ENCODE measurements around the gene CLPTM1L.
"Not testable (repeated sequence)": the region's sequence is repeated elsewhere in the genome, so short reads cannot be mapped to it uniquely, and the experiment has no call there.

The CLPTM1L gene

DNA sequence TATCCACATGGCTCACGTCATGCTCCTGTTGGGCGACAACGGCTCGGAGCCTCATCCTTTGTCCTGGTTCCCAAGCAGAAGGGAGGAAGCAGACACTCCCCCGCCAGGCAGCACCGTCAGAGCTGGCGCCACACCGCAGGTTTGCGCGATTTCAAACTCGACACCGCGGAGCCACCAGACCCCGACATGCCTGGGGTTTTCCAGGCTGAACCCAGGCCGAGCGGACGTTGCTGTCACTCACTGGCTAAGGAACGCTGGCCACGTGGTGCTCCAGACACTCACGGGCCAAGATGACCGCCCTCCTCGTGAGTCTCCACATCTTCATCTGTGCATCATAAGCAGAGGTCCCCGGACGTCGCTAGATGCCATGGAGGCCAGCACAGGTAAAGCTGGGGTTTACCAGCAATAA is 59.0 kb downstream of the CLPTM1L start:
- no peak for DNase-seq

DNA sequence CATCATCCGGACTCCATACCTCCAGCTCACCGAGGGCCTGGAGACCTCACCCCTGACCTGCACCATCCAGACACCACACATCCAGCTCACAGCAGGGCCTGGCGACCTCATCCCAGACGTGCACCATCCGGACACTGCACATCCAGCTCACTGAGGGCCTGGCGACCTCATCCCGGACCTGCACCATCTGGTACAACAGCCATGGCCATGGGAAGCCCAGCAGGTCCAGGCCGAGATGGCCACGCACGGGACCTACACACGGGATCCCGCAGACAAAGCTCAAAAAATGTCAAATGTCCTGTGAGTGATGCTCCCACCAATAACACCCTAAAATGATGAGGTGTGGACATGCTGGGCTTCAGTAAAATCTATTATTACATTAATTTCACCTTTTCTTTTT is 59.8 kb downstream of the CLPTM1L start:
- no peak for DNase-seq

DNA sequence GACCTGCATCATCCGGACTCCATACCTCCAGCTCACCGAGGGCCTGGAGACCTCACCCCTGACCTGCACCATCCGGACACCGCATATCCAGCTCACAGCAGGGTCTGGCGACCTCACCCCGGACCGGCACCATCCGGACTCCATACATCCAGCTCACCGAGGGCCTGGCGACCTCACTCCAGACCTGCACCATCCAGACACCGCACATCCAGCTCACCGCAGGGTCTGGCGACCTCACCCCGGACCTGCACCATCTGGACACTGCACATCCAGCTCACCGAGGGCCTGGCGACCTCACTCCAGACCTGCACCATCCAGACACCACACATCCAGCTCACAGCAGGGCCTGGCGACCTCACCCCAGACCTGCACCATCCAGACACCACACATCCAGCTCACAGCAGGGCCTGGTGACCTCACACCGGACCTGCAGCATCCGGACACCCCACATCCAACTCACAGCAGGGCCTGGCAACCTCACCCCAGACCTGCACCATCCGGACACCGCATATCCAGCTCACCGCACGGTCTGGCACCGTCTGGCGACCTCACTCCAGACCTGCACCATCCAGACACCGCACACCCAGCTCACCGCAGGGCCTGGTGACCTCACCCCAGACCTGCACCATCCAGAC is 60.4 kb downstream of the CLPTM1L start:
- DNase-seq = not testable (repeated sequence)

DNA sequence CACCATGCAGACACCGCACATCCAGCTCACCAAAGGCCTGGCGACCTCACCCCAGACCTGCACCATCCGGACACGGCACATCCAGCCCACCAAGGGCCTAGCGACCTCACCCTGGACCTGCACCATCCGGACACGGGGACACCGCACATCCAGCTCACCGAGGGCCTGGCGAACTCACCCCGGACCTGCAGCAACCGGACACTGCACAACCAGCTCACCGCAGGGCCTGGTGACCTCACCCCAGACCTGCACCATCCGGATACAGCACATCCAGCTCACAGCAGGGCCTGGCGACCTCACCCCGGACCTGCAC is 61.2 kb downstream of the CLPTM1L start:
- not testable (repeated sequence) for DNase-seq

DNA sequence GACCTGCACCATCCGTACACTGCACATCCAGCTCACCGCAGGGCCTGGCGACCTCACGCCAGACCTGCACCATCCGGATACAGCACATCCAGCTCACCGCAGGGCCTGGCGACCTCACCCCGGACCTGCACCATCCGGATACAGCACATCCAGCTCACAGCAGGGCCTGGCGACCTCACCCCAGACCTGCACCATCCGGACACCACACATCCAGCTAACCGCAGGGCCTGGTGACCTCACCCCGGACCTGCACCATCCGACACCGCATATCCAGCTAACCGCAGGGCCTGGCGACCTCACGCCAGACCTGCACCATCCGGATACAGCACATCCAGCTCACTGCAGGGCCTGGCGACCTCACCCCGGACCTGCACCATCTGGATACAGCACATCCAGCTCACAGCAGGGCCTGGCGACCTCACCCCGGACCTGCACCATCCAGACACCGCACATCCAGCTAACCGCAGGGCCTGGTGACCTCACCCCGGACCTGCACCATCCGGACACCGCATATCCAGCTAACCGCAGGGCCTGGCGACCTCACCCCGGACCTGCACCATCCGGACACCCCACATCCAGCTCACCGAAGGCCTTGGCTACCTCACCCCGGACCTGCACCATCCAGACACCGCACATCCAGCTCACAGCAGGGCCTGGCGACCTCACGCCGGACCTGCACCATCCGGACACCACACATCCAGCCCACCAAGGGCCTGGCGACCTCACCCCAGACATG is 61.7 kb downstream of the CLPTM1L start:
- not testable (repeated sequence) for DNase-seq

DNA sequence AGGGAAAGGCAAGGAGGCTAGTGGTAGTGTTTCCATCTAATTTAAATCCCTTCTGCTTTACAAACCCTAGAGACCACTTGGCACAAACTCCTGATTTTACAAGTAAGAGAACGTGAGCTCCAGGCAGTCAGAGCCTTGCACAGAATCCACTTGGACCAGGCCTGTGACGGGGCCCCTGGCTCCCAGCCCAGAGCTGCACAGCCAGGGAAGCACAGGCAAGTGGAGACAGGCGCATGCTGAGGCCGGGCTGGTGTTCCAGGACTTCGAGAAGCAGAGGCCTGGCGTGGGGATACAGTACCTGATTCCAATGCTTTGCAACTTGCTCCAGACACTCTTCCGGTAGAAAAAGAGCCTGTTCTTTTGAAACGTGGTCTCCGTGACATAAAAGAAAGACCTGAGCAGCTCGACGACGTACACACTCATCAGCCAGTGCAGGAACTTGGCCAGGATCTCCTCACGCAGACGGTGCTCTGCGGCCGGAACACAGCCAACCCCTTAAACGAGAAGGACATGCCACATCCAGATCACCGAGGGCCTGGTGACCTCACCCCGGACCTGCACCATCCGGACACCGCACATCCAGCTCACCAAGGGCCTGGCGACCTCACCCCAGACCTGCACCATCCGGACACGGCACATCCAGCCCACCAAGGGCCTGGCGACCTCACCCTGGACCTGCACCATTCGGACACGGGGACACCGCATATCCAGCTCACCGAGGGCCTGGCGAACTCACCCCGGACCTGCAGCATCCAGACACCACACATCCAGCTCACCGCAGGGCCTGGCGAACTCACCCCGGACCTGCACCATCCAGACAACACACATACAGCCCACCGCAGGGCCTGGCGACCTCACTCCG is 62.5 kb downstream of the CLPTM1L start:
- DNase-seq = no peak

DNA sequence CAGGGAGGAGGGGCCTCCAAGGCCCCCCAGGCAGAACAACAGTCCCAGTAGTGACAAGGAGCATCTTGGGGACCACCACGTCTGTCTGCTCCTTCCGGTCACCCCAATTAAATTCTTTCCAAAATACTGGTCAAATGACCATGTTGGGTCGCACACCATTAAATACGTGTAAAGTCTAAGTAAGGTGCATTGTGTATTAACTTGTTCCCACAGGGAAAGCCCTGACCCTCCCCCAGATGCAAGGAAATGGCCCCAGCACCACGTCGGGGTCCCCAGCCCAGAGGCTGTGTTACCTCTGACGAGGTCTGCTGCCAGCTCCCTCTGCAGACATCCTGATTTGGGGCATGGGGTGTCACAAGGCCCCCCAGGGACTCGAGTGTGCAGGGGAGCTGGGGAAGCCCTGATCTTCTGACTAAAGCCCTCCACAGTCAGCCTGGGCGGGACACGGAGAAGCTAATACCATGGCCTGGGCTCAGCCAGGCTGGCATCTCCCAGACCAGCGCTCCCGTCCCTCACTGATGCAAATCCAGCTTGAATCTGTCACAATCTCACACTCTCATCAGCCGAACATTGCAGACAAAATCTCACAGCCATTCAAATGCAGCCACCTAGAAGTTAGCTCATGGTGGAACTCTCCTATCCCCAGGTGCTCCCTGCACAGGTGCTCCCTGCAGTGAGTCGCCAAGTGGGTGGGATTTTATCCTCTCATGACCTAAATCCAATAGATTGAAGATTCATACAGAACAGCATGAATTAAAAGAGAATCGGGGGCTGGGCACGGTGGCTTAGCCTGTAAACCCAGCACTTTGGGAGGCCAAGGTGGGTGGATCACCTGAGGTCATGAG is 63.6 kb downstream of the CLPTM1L start:
- DNase-seq = no peak

DNA sequence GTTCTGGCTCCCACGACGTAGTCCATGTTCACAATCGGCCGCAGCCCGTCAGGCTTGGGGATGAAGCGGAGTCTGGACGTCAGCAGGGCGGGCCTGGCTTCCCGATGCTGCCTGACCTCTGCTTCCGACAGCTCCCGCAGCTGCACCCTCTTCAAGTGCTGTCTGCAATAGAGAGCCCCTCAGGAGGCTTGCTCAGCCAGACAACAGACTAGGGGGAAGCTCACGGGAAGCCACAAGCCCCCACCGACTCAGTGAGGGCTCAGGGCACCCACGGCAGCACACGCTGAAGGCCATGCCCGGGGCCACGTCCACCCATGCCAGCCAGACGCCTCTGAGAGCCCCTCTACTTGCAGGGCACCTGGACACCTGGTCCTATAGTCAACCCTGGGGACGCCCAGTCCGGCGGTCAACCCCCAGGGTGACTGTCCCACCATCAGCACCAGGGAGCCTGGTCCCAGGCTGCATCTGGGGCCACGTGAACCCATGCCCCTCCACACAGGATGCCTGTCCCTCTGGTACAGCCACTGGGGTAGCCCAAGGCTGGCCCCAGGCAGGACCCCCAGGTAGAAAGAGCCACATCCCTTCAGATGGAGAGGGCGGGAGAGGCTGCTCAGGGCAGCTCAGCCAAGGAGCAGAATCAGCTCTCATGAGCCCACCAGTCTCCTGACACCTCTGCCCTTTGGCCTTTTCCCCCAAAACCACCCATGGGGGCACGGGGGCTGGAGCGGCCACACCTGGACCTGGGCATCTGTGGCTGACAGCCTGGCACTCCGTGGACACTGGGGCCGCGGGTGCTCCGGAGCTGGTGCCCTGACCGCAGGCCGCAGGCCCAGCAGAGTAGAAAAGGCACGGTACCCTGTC is 64.5 kb downstream of the CLPTM1L start:
- no peak for DNase-seq

DNA sequence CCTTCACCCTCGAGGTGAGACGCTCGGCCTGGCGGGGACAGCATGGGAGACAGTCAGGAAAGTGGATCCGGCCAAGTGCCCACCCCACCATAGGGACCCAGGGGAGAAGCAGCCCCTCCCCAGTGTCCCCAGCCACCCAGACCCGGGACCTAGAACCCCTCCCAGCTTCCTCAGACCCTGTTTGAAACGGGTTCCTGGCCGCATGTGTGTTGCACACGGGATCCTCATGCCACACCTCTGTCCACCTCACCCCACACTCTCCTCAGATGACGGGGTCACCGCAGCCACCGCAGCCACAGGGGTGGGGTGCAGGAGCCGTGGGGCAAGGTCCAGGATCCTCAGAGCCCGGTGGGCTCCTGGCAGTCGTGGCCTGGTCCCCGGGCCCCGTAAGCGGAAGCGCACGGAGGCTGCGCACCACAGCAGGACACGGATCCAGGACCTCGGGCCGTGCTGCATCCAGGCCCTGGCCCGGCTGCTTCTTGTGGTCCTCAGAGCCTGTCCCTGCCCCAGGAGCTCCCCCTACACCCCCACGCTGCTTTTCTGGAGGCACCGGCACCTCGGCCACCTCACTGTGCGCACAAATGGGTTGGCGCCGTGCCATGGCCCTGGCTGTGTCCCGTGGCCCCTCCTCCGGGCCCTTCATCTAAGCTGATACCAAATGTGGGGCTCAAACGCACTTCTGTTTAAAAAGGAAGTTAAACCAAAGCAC is 65.3 kb downstream of the CLPTM1L start:
- no peak for DNase-seq

DNA sequence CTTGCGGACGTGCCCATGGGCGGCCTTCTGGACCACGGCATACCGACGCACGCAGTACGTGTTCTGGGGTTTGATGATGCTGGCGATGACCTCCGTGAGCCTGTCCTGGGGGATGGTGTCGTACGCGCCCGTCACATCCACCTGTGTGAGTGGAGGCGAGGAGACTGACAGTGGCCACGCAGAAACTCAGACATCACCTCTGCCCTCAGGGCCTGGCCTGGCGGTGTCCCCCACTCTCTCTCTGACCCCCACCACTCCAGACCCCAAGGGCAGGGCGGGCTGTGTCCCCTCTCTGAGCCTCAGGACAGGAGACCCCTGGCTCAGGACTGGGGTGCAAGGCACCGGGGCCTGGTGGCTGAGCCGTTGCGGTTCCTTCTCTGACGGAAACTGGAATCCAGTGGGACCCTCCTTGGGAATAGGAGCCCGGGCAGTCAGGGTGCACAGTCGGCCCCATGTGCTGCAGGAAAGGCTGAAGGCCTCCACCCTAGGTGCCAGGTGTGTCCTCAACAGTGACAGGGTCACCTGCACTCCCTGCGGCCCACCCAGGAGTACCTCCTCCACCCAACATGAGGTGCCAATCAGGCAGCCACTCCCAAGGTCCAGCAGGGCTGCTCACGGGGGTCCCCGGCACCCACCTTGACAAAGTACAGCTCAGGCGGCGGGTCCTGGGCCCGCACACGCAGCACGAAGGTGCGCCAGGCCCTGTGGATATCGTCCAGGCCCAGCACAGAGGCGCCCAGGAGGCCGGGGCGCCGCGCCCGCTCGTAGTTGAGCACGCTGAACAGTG is 66.0 kb downstream of the CLPTM1L start:
- no peak for DNase-seq

DNA sequence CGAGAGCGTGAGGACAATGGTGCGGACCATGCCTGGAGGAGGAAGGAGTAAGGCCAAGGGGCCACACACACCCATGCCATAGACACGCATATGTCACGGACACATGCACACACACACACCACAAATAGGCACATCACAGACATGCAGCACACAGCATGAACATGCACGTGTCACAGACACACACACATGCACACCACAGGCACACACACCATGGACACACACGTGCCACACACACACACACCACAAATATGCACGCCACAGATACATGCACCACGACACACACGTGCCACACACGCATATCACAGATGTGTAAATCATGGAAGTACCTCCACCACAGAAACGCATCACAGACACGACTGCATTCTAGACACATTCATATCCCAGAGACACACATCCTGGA is 66.7 kb downstream of the CLPTM1L start:
- DNase-seq = no peak

DNA sequence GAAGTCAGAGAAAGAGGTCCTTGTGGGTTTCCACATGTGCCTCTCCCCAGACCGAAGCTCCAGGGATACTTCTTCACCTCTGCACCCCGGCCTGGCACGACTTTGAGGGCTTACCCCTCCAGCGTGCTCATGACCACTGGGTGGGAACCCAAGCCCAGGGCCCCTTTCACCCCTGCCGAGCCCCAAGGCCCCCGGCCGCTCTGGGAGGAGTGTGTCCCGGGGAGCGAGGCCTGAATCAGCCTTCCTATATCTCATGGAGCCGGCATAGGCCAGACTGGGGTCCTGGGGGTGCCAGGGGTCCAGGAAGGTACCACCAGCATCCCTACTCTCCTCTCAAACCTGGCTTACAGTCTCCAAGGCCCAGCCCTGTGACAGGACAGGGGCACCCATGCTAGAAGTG is 67.1 kb downstream of the CLPTM1L start:
- no peak for DNase-seq

DNA sequence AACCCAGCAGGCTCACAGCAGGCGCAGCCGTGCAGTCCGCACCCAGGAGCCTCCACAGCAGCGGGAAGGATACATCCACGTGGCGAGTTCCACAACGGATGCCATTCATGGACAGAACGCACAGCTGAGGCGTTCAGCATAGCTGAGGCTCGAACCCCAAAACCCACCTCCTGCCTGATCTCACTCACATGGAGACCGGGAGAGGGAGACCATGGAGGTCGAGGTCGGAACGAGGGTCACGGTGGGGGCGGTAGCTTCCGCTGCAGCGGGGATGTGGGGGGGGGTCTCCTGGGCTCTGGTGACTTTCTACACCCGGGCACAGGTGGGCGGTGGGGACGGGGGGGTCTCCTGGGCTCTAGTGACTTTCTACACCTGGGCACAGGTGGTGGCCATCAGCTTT is 67.6 kb downstream of the CLPTM1L start:
- no peak for DNase-seq

DNA sequence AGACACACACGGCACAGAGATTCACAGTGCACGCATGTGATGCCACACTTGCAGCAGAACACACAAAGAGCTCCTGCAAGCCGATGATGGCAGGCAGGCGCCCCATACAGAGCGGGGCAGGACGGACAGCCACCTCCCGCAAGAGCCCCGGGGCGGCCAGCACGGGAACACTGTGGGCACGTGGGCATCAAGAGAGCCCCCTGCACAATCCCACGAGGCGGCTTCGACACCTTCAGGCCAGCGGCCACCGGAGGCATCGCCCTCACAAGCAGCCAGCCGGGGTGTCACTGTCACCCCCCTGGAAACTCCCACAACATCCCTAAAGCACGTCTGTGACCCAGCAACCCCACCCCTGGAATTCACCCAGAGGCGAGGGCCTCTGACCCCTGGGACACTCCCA is 68.0 kb downstream of the CLPTM1L start:
- DNase-seq = no peak

DNA sequence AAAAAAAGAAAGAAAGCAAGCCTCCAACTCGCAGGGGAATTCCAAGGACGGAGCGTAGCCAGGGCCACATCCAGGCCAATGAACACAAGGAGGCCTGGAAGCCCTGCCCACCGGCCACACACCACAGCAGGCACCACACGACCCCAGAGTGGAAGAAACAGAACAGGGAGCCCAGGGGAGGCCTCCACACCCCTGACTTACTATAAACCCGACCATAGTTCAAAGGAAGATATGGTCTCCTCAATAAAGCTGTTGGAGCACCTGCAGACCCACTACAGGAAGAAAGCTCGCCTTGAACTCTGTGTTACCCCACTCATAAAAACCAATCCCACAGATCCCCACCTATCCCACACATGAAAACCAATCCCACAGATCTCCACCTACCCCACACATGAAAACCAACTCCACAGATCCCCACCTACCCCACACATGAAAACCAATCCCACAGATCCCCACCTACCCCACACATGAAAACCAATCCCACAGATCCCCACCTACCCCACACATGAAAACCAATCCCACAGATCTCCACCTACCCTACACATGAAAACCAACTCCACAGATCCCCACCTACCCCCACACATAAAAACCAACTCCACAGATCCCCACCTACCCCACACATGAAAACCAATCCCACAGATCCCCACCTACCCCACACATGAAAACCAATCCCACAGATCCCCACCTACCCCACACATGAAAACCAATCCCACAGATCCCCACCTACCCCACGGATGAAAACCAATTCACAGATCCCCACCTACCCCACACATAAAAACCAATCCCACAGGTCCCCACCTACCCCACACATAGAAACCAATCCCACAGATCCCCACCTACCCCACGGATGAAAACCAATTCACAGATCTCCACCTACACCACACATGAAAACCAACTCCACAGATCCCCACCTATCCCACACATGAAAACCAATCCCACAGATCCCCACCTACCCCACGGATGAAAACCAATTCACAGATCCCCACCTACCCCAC is 69.2 kb downstream of the CLPTM1L start:
- DNase-seq = not testable (repeated sequence)

DNA sequence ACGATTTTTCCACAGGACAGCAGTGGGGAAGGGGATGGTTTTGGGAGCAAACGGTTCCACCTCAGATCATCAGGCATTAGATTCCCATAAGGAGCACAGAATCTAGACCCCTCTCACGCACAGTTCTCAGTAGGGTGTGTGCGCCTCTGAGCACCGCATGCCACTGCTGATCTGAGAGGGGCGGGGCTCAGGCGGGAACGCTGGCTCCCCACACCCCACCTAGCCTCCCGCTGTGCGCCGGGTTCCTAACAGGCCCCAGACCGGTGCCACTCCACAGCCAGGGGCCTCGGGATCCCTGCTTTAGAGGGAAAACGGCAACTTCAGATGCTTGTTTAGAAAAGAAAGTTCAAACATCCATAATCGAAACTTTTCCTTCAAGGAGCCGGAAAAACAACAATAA is 70.4 kb downstream of the CLPTM1L start:
- no peak for DNase-seq

DNA sequence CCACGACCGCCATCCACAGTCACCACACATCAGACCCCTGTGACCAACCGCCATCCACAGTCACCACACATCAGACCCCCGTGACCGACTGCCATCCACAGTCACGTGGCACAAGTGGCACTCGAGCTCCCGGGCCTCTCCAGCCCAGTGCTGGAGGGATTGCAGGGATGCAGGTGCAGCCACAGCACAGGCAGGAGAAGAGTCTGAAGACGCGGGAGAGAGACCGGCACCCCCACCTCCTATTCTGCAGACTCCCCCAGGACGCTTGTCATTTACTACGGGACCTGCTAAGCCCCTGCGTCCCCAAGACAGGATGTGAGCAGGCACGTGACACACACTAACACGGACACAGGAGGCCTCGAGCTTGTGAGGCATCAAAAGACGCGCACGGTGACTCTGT is 71.2 kb downstream of the CLPTM1L start:
- DNase-seq = no peak

DNA sequence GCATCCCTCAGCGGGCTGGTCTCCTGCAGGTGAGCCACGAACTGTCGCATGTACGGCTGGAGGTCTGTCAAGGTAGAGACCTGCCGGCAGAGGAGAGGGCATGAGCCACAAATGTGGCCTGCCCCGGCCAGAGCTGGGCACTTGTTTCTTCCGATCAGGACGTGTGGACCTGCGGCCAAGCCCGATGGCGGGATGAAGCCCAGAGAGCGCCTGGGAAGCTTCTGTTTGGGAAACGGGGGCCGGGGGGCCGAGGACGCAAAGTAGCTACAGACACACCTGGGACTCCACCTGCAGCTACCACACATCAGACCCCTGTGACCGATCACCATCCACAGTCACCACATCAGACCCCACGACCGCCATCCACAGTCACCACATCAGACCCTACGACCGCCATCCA is 72.7 kb downstream of the CLPTM1L start:
- DNase-seq = no peak

Data from NCI-H187 treated with DMSO at 0.1 percent for 48 hours (cell line).